Measurements from ENCODE around the gene CYP4A11.

The CYP4A11 gene

DNA sequence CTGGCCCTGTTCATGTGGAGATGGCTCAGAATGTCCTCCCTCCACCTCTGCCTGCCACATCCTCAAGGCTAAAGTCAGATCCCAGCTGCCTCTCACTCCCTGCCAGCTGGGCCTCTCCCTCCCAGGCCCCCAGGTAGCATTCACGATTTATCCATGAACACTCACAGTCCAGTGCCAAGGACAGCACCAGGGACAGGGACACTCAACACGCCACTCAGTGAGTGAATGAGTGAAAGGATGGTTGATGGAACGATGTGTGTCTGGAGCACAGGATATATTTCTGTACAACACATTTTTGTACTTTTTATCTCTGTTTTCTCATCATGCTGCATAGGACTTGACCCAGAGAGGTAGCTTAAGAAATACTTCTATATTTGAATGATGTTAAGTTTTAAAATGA lies 10.1 kb downstream of the CYP4A11 start:
- Histone ChIP-seq H3F3A (ENCODE audit: low read depth) (no peaks in the 10 kb centered on the region), H3K9me3 (ENCODE audit: insufficient read depth, low read depth, low read length) (no peaks in the 10 kb centered on the region), H3K9me2 (replicated peaks; ENCODE audit: low read depth, low read length) (no peaks in the 10 kb centered on the region), H3K4me3 (ENCODE audit: low read length, poor library complexity, severe bottlenecking) (no peak overlapping the region), H3K79me2 (ENCODE audit: insufficient read depth, low read length) (no peaks in the 10 kb centered on the region), H3K27me3 (ENCODE audit: insufficient read depth, low read length, poor library complexity, severe bottlenecking) (no peaks in the 10 kb centered on the region), H3K4me1 (ENCODE audit: insufficient read depth, low read length, poor library complexity, severe bottlenecking) (no peaks in the 10 kb centered on the region), H3K36me3 (ENCODE audit: insufficient read depth, low read length) (no peaks in the 10 kb centered on the region), H4K20me1 (ENCODE audit: insufficient read depth, low read length, poor library complexity, severe bottlenecking) (no peaks in the 10 kb centered on the region), H3K9ac (ENCODE audit: low read depth, low read length, poor library complexity, severe bottlenecking) (no peak overlapping the region), H3K4me2 (ENCODE audit: low read depth, low read length, poor library complexity, severe bottlenecking) (no peak overlapping the region), H2AFZ (ENCODE audit: low read length) (no peak overlapping the region)
- TF ChIP-seq EZH2phosphoT487 (IDR thresholded peaks at IDR 0.05; ENCODE audit: borderline replicate concordance) = no peak
- TF ChIP-seq, protein P1, sequence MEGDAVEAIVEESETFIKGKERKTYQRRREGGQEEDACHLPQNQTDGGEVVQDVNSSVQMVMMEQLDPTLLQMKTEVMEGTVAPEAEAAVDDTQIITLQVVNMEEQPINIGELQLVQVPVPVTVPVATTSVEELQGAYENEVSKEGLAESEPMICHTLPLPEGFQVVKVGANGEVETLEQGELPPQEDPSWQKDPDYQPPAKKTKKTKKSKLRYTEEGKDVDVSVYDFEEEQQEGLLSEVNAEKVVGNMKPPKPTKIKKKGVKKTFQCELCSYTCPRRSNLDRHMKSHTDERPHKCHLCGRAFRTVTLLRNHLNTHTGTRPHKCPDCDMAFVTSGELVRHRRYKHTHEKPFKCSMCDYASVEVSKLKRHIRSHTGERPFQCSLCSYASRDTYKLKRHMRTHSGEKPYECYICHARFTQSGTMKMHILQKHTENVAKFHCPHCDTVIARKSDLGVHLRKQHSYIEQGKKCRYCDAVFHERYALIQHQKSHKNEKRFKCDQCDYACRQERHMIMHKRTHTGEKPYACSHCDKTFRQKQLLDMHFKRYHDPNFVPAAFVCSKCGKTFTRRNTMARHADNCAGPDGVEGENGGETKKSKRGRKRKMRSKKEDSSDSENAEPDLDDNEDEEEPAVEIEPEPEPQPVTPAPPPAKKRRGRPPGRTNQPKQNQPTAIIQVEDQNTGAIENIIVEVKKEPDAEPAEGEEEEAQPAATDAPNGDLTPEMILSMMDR (conservative IDR thresholded peaks at IDR 0.05; ENCODE audit: low read length) = no peak

GRCh38 chr1:46927249-46927835 lies 13.9 kb downstream of the CYP4A11 start:
- H3K4me1 ChIP-seq (ENCODE audit: insufficient read depth, low read length, poor library complexity, severe bottlenecking) = no peaks in the 10 kb centered on the region
- no peak overlapping the region for H3K4me2 ChIP-seq (ENCODE audit: low read depth, low read length, poor library complexity, severe bottlenecking)
- no peaks in the 10 kb centered on the region for H3K36me3 ChIP-seq (ENCODE audit: insufficient read depth, low read length)
- H3K9me3 ChIP-seq (ENCODE audit: insufficient read depth, low read depth, low read length) = no peaks in the 10 kb centered on the region
- no peaks in the 10 kb centered on the region for H3F3A ChIP-seq (ENCODE audit: low read depth)
- no peaks in the 10 kb centered on the region for H4K20me1 ChIP-seq (ENCODE audit: insufficient read depth, low read length, poor library complexity, severe bottlenecking)
- H3K9me2 ChIP-seq (replicated peaks; ENCODE audit: low read depth, low read length) = no peaks in the 10 kb centered on the region
- H3K4me3 ChIP-seq (ENCODE audit: low read length, poor library complexity, severe bottlenecking) = no peak overlapping the region
- H2AFZ ChIP-seq (ENCODE audit: low read length) = no peak overlapping the region
- no peaks in the 10 kb centered on the region for H3K79me2 ChIP-seq (ENCODE audit: insufficient read depth, low read length)
- H3K27me3 ChIP-seq (ENCODE audit: insufficient read depth, low read length, poor library complexity, severe bottlenecking) = no peaks in the 10 kb centered on the region
- H3K9ac ChIP-seq (ENCODE audit: low read depth, low read length, poor library complexity, severe bottlenecking) = no peak overlapping the region
- TF ChIP-seq EZH2phosphoT487 (IDR thresholded peaks at IDR 0.05; ENCODE audit: borderline replicate concordance) = no peak
- TF ChIP-seq, protein P1 (conservative IDR thresholded peaks at IDR 0.05; ENCODE audit: low read length) = no peak

GRCh38 chr1:46910790-46911189 lies 30.5 kb downstream of the CYP4A11 start:
- no peaks in the 10 kb centered on the region for H3K9me3 ChIP-seq (ENCODE audit: insufficient read depth, low read depth, low read length)
- H3K27me3 ChIP-seq (ENCODE audit: insufficient read depth, low read length, poor library complexity, severe bottlenecking) = no peaks in the 10 kb centered on the region
- H3K79me2 ChIP-seq (ENCODE audit: insufficient read depth, low read length) = no peaks in the 10 kb centered on the region
- no peaks in the 10 kb centered on the region for H3K4me1 ChIP-seq (ENCODE audit: insufficient read depth, low read length, poor library complexity, severe bottlenecking)
- H4K20me1 ChIP-seq (ENCODE audit: insufficient read depth, low read length, poor library complexity, severe bottlenecking) = no peaks in the 10 kb centered on the region
- H3K36me3 ChIP-seq (ENCODE audit: insufficient read depth, low read length) = no peaks in the 10 kb centered on the region
- H3K9ac ChIP-seq (ENCODE audit: low read depth, low read length, poor library complexity, severe bottlenecking) = no peak overlapping the region
- no peak overlapping the region for H2AFZ ChIP-seq (ENCODE audit: low read length)
- H3K9me2 ChIP-seq (replicated peaks; ENCODE audit: low read depth, low read length) = no peaks in the 10 kb centered on the region
- no peaks in the 10 kb centered on the region for H3F3A ChIP-seq (ENCODE audit: low read depth)
- TF ChIP-seq EZH2phosphoT487 (IDR thresholded peaks at IDR 0.05; ENCODE audit: borderline replicate concordance) = no peak
- TF ChIP-seq, protein P1 (conservative IDR thresholded peaks at IDR 0.05; ENCODE audit: low read length) = no peak
- H3K4me3 ChIP-seq (ENCODE audit: low read length, poor library complexity, severe bottlenecking) = no peak overlapping the region
- H3K4me2 ChIP-seq (ENCODE audit: low read depth, low read length, poor library complexity, severe bottlenecking) = no peak overlapping the region
